Keratinocyte (primary cell): ENCODE results near the gene AMN. TPM values are rescaled to one million over a fixed set of nuclear protein-coding genes. Genes with fewer than 3 reads are reported as not detected.

Experiments
- DNase-seq: peaks from one replicate; pipeline ENCODE4 v3.0.0-alpha.2; 2011; ENCODE audit warnings: low read depth, missing footprints, low spot score
- FAIRE-seq: peaks from 2 replicates; lab custom pipeline; 2011; peaks lifted over from hg19 to GRCh38; lab: Jason Lieb, UNC
- H2AFZ ChIP-seq: 2 replicates; pipeline ENCODE4 v1.6.0; 2012; ENCODE audit warnings: low read length, control low read depth, inconsistent platforms; ENCODE audit not compliant: control insufficient read depth
- H3K27ac ChIP-seq: 2 replicates; pipeline ENCODE4 v1.5.1; 2011; ENCODE audit warnings: low read length; ENCODE audit not compliant: control insufficient read depth, insufficient read depth
- H3K27me3 ChIP-seq: 3 replicates; pipeline ENCODE4 v1.6.0; 2011; ENCODE audit warnings: low read length; ENCODE audit not compliant: control insufficient read depth, insufficient read depth; ENCODE audit errors: extremely low read depth
- H3K36me3 ChIP-seq, 2 experiments: 2 replicates in 1 of 2; 3 replicates in 1 of 2; pipeline ENCODE4 v1.5.1; 2011; ENCODE audit warnings: low read length in 2 of 2, mild to moderate bottlenecking in 1 of 2; ENCODE audit not compliant: control insufficient read depth in 2 of 2, insufficient read depth in 2 of 2; ENCODE audit errors: extremely low read depth in 1 of 2
- H3K4me1 ChIP-seq: 3 replicates; pipeline ENCODE4 v1.5.1; 2011; ENCODE audit warnings: low read length; ENCODE audit not compliant: control insufficient read depth, insufficient read depth; ENCODE audit errors: extremely low read depth
- H3K4me2 ChIP-seq: 3 replicates; pipeline ENCODE4 v1.6.0; 2011; ENCODE audit warnings: low read depth, low read length; ENCODE audit not compliant: control insufficient read depth, insufficient read depth; ENCODE audit errors: extremely low read depth
- H3K4me3 ChIP-seq, 3 experiments: fragments of 200-600 bp in 1 of 3; sonication (generic) in 1 of 3; 2 replicates in 2 of 3; 3 replicates in 1 of 3; pipeline ENCODE4 v1.5.1; 2011 to 2016; ENCODE audit warnings: low read length in 3 of 3, mild to moderate bottlenecking in 3 of 3, control low read depth in 2 of 3, inconsistent platforms in 1 of 3, low read depth in 1 of 3, mixed read lengths in 1 of 3, mixed run types in 1 of 3, moderate library complexity in 1 of 3; ENCODE audit not compliant: control insufficient read depth in 2 of 3, insufficient read depth in 2 of 3; ENCODE audit errors: extremely low read depth in 1 of 3
- H3K79me2 ChIP-seq: 2 replicates; pipeline ENCODE4 v1.6.0; 2012; ENCODE audit warnings: low read length; ENCODE audit not compliant: control insufficient read depth, insufficient read depth
- H3K9ac ChIP-seq: 3 replicates; pipeline ENCODE4 v1.6.0; 2011; ENCODE audit warnings: low read length; ENCODE audit not compliant: control insufficient read depth, insufficient read depth; ENCODE audit errors: extremely low read depth
- H3K9me1 ChIP-seq: 3 replicates; pipeline ENCODE4 v1.6.0; 2011; ENCODE audit warnings: low read length; ENCODE audit not compliant: control insufficient read depth, insufficient read depth; ENCODE audit errors: extremely low read depth
- H3K9me3 ChIP-seq: 2 replicates; pipeline ENCODE4 v1.5.1; 2012; ENCODE audit warnings: low read depth, low read length; ENCODE audit not compliant: control insufficient read depth
- H4K20me1 ChIP-seq: 3 replicates; pipeline ENCODE4 v1.6.0; 2011; ENCODE audit warnings: low read length; ENCODE audit not compliant: control insufficient read depth, insufficient read depth; ENCODE audit errors: extremely low read depth
- EZH2 ChIP-seq: IDR thresholded peaks from one replicate; pipeline ENCODE4 v1.6.1; 2012; ENCODE audit warnings: inconsistent platforms, mild to moderate bottlenecking, low read length, moderate library complexity
- dilution Hi-C: fragments of 300-500 bp; cut with MboI; formaldehyde crosslinking; loops from one replicate; pipeline ENCODE4 v1.7.0; 2020; ENCODE audit warnings: low sequenced_read_pairs; ENCODE audit not compliant: extremely low pct_ligation_motif_present
- polyA plus RNA-seq, 5 experiments: library from polyadenylated mRNA; depleted of rRNA in 3 of 5; stranded (reverse) in 3 of 5; stranded (forward) in 1 of 5; unstranded in 1 of 5; fragments of >200 nt; gene quantifications; 1 replicate in 1 of 5; 2 replicates in 3 of 5; 3 replicates in 1 of 5; pipeline versions ENCODE4 v1.2.1 to v1.2.3, GENCODE V29; 2011 to 2012; ENCODE audit warnings: missing spikeins in 2 of 5, low read depth in 1 of 5, low replicate concordance in 1 of 5
- TF ChIP-seq, protein P1 (sequence below), 3 experiments: IDR thresholded peaks in 1 of 3; conservative IDR thresholded peaks in 1 of 3; optimal IDR thresholded peaks in 1 of 3; 2 replicates in 2 of 3; 3 replicates in 1 of 3; pipeline versions ENCODE3 to v1.5.1; 2011; ENCODE audit warnings: low read length in 3 of 3, mild to moderate bottlenecking in 3 of 3, moderate library complexity in 2 of 3, control low read depth in 1 of 3, inconsistent platforms in 1 of 3; ENCODE audit not compliant: insufficient read depth in 2 of 3; ENCODE audit errors: extremely low read depth in 1 of 3

Gene AMN
- polyA plus RNA-seq, 1 donor (not counting 4 experiments of a cell fraction or from before 2014, with no cell fraction given), result 0.22 TPM

DNA sequence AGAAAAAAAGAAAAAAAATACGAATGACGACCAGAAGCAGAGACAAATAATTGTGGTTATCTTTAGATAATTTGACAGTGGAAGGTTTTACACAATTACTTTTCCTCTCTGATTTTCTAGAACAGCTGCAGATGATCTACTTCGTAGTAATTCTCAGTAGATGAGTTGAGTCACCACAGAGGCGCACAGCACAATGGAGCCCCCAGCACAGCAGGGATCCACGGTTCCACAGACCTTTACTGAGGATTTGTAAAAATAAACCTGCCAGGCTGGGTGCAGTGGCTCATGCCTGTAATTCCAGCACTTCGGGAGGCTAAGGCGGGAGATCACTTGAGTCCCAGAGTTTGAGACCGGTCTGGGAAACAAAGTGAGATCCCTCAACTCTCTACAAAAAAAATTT, 29.3 kb downstream of the AMN start:
- Histone ChIP-seq H3K4me3 (no peak overlapping the region), H4K20me1 (no peaks in the 10 kb centered on the region), H3K4me2 (no peak overlapping the region), H3K36me3 (peaks cover 36 to 38% of the 10 kb centered on the region in 2 experiments), H3K79me2 (no peaks in the 10 kb centered on the region), H3K27me3 (no peaks in the 10 kb centered on the region), H2AFZ (no peak overlapping the region), H3K9ac (no peak overlapping the region), H3K9me3 (no peaks in the 10 kb centered on the region), H3K27ac (no peak overlapping the region), H3K4me1 (no peaks in the 10 kb centered on the region), H3K9me1 (no peaks in the 10 kb centered on the region)
- TF ChIP-seq, protein P1, sequence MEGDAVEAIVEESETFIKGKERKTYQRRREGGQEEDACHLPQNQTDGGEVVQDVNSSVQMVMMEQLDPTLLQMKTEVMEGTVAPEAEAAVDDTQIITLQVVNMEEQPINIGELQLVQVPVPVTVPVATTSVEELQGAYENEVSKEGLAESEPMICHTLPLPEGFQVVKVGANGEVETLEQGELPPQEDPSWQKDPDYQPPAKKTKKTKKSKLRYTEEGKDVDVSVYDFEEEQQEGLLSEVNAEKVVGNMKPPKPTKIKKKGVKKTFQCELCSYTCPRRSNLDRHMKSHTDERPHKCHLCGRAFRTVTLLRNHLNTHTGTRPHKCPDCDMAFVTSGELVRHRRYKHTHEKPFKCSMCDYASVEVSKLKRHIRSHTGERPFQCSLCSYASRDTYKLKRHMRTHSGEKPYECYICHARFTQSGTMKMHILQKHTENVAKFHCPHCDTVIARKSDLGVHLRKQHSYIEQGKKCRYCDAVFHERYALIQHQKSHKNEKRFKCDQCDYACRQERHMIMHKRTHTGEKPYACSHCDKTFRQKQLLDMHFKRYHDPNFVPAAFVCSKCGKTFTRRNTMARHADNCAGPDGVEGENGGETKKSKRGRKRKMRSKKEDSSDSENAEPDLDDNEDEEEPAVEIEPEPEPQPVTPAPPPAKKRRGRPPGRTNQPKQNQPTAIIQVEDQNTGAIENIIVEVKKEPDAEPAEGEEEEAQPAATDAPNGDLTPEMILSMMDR (optimal IDR thresholded peaks at IDR 0.05 in 1 of 3, IDR thresholded peaks at IDR 0.05 in 1 of 3, conservative IDR thresholded peaks at IDR 0.05 in 1 of 3; ENCODE audit: extremely low read depth in 1 of 3, insufficient read depth in 2 of 3, low read length in 3 of 3), result no peak
- TF ChIP-seq EZH2, result no peak
- dilution Hi-C loops, result no loop called here
- no peak for DNase-seq
- no peak for FAIRE-seq

DNA sequence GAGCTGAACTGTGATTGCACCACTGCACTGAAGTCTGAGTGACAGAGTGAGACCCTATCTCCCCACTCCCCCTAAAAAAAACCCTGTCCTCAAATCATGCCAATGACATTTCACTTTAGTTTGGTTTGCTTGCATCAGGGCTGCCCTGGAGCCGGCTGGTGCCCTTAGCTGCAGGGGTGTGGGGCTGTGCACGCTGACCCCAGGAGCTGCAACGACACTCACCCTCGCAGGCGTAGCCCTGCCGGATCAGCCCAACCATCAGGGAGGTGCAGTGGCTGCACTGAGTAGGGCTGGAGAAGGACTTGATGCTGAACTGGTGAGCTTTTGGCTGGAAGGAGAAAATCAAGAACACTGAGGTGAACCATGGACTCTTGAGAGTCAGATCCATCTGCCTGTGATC, 29.8 kb downstream of the AMN start:
- Histone ChIP-seq H3K79me2 (no peaks in the 10 kb centered on the region), H3K27ac (no peak overlapping the region), H3K4me2 (no peak overlapping the region), H3K27me3 (no peaks in the 10 kb centered on the region), H4K20me1 (no peaks in the 10 kb centered on the region), H3K4me1 (no peaks in the 10 kb centered on the region), H3K9me3 (no peaks in the 10 kb centered on the region), H3K9ac (no peak overlapping the region), H3K9me1 (no peaks in the 10 kb centered on the region), H2AFZ (no peak overlapping the region), H3K4me3 (no peak overlapping the region), H3K36me3 (peaks cover 35 to 39% of the 10 kb centered on the region in 2 experiments)
- dilution Hi-C loops, result no loop called here
- DNase-seq, result no peak
- no peak for FAIRE-seq
- TF ChIP-seq EZH2, result no peak
- TF ChIP-seq, protein P1 (optimal IDR thresholded peaks at IDR 0.05 in 1 of 3, IDR thresholded peaks at IDR 0.05 in 1 of 3, conservative IDR thresholded peaks at IDR 0.05 in 1 of 3; ENCODE audit: extremely low read depth in 1 of 3, insufficient read depth in 2 of 3, low read length in 3 of 3), result no peak
